Rectal smooth muscle tissue (tissue), 1 donor: ENCODE results near the gene SIGMAR1.

Experiments
- H3K27ac ChIP-seq: one replicate; pipeline ENCODE4 v1.7.0; 2013; ENCODE audit warnings: low read depth, low read length, inconsistent platforms
- H3K27me3 ChIP-seq: one replicate; pipeline ENCODE4 v1.7.0; 2013; ENCODE audit warnings: low read length; ENCODE audit not compliant: control insufficient read depth, insufficient read depth
- H3K36me3 ChIP-seq: one replicate; pipeline ENCODE4 v1.7.0; 2013; ENCODE audit warnings: low read length; ENCODE audit not compliant: control insufficient read depth, insufficient read depth
- H3K4me1 ChIP-seq: one replicate; pipeline ENCODE4 v1.7.0; 2013; ENCODE audit warnings: low read length; ENCODE audit not compliant: control insufficient read depth, insufficient read depth
- H3K4me3 ChIP-seq: one replicate; pipeline ENCODE4 v1.7.0; 2013; ENCODE audit warnings: low read length
- H3K9ac ChIP-seq: one replicate; pipeline ENCODE4 v1.7.0; 2013; ENCODE audit warnings: low read length

Gene SIGMAR1

DNA sequence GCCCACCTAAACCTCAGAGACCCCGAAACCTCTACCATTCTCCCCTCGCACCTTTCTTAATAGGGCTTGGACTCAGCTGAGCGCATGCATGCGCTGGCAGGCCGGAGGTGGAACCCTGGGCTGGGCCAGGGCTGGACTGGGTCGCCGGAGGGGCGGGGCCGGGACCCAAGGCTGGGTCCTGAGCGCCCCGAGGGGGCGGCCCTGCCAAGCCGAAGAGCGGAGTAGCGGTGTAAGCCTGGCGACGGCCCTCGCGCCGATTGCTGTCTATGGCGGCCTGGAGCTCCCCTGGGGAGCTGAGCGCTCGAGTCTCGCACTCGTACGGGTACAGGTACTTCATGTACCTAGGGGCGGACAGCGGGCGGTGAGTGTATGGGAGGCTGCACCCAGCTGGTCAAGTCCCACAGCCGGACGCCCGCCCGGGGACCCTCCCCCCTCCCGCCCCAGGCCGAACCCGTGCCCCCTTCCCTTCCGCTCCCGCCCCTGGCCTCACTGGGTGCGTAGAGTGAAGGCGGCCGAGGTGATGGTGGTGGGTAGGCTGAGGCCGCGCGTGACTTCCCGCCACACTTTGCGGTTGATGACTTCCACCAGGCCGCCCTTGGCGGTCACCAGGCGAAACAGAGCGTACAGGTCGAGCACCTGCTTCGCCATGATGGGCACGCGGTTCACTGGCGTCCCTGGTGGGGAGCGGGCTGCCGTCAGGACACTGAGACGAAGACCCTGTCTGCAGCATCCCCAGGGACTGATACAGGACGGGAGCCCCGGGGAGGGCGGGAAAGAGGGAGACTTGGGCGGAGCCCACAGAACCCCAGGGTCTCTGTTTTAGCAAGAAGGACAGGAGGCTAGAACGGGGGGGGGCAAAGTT is 14.0 kb downstream of the SIGMAR1 start:
- H3K4me1 ChIP-seq, result peaks cover 14% of the 10 kb centered on the region

DNA sequence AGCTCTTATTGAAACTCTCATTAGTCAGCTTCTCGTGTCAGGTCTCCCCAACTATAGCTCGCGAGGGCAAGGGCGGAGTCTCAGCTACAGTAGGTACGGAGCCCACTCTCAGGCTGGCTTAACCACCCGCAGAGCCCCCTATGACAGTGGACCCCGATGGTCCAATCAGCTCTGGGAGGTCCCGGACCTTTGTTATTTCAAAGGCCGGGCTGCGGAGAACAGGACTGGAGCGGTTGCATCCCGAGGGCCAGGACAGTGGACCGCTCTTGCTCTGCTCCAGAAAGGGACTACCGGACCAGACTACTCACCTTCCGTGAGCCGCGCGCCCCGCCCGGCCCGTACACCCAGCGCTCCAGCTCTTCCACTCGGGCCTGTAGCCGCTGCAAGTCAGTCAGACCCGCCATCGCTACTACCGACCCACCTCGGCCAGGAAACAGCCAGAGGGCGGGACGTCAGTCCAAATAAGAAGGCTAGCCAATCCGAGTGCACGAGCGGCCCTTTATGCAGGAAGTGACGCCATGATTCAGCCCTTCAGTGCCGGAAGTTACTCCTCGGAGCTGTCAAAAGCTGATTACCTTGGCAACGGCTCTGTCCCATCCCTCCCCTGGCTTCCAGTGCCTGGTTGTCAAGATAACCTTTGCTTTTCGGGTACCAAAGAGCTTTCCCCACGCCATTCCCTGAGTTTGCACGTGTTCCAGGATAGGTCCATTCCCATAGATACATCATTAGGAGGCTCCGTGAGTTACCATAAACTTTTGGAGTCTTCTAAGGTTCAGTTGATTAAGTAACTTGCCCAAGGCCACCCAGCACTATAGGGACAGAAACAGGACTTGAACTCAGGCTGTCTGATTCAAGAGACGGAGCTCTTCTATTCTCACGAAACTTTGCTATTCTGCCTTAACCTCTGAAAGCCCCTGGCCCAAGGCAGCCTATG is 17.3 kb downstream of the SIGMAR1 start, which contains the start of gene DCTN3:
Gene DCTN3, minus strand, starts transcription at position 435 of the 934 bp plus-strand sequence. Its CDS starts 31 bp downstream, at position 404.
- no peak within 1 kb of the TSS for H3K27ac ChIP-seq

More for the DNA sequence above, 14.0 kb downstream of the SIGMAR1 start:
- H3K27ac ChIP-seq, result no peak overlapping the region
- no peak overlapping the region for H3K9ac ChIP-seq
- H3K27me3 ChIP-seq, result peaks cover 51% of the 10 kb centered on the region
- no peaks in the 10 kb centered on the region for H3K36me3 ChIP-seq
- H3K4me3 ChIP-seq, result no peak overlapping the region

GRCh38 chr9:34615132-34615531 is 22.5 kb downstream of the SIGMAR1 start:
- Histone ChIP-seq H3K36me3 (peaks cover 28% of the 10 kb centered on the region), H3K27me3 (no peaks in the 10 kb centered on the region), H3K4me3 (no peak overlapping the region), H3K27ac (no peak overlapping the region), H3K9ac (no peak overlapping the region), H3K4me1 (peaks cover 13% of the 10 kb centered on the region)

More for the DNA sequence above, 17.3 kb downstream of the SIGMAR1 start, which contains the start of gene DCTN3:
- Histone ChIP-seq H3K36me3 (peaks cover 20% of the 10 kb centered on the region), H3K27me3 (peaks cover 21% of the 10 kb centered on the region), H3K4me1 (peaks cover 11% of the 10 kb centered on the region), H3K9ac (peak within 1 kb of the TSS; percentile 25), H3K4me3 (peak within 1 kb of the TSS; percentile 94)

DNA sequence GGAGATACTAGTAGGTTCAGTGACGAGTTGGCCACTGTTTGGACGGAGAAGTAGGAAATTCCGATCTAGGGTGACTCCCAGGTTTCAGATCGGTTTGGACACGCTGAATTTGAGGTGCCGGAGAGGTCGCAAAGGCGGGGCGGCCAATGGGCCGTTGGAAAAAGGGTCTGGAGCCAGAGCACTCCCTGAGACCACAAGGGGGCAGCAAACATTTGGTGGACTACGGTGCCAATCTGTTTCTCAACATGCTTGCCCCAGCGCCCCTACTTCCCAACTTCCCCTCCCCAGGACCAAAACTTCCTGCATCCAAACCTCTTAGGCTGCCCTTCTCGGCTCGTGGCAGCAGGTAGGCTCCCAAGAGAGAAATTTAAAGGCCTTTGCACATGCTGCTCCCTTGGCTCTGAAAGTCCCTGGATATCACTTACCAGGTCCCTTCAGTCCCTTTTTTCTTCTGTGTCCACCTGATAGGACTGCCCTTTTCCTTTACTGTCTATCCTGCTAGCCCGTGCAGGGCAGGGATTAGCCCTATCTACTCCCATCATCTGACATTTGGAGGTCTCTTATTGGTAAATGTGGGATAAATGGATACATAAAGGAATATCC is 24.7 kb downstream of the SIGMAR1 start:
- peak overlapping the region; percentile 93 for H3K4me3 ChIP-seq
- peaks cover 27% of the 10 kb centered on the region for H3K36me3 ChIP-seq
- H3K4me1 ChIP-seq, result peaks cover 6% of the 10 kb centered on the region
- no peaks in the 10 kb centered on the region for H3K27me3 ChIP-seq
- H3K27ac ChIP-seq, result peak overlapping the region; percentile 71
- H3K9ac ChIP-seq, result no peak overlapping the region

DNA sequence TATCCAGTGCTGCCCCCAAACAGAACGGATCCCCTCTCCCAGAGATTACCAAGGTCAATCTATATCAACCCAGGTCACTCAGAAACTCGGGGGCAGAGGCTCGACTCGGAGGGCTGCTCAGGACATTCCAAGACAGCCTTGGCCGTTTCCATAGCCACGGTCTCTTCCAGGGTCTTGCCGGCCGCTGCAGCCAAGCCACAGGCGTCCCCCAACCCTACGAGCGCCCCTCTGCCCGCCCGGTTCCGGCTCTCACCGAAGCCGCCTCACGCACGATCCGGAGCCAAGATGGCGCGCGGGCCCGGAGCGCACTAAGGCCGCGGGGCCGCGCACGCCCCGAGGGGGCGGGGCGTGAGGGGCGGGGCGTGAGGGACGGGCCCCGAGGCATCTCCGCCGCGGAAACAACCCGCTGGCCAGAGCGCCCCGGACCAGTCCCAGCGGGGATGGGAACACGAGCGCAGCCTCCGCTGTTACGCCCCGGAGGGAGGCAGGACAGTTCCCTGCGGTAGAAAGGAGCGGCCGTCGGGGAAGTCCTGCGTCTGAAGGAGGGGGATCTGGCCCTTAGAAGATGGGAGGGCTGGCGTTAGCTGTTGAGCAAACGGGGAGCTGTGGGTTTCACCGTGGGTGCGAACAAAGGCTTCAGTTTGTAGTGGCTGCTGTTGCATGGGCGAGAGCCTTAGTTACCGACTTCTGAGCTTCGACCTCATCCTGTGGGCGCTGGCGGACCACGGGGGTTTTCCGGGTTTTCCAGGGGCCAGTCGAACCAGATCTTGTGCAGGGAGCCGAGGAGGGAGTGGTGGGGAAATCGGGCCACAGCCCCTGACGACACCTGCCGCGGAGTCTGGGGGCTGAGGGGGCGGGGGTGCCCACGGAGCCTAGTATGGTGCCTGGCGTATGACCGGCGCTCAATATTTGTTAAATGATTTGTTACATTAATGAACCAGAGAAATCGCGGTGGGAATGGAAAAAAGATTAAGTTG is 25.5 kb downstream of the SIGMAR1 start, which contains the start of gene RPP25L:
Gene RPP25L, minus strand, starts transcription at position 287 of the 977 bp plus-strand sequence. CDS start 801 bp downstream, outside the sequence.
- Histone ChIP-seq H3K36me3 (peaks cover 20% of the 10 kb centered on the region), H3K27ac (peak within 1 kb of the TSS; percentile 82)

GRCh38 chr9:34611251-34611810 is 26.3 kb downstream of the SIGMAR1 start:
- peak overlapping the region; percentile 83 for H3K9ac ChIP-seq
- H3K4me3 ChIP-seq, result peak overlapping the region; percentile 83
- peak overlapping the region; percentile 82 for H3K27ac ChIP-seq
- H3K36me3 ChIP-seq, result peaks cover 13% of the 10 kb centered on the region
- no peaks in the 10 kb centered on the region for H3K27me3 ChIP-seq
- H3K4me1 ChIP-seq, result peaks cover 6% of the 10 kb centered on the region

More for the DNA sequence above, 25.5 kb downstream of the SIGMAR1 start, which contains the start of gene RPP25L:
- peak within 1 kb of the TSS; percentile 83 for H3K9ac ChIP-seq
- peak within 1 kb of the TSS; percentile 93 for H3K4me3 ChIP-seq
- no peaks in the 10 kb centered on the region for H3K27me3 ChIP-seq
- H3K4me1 ChIP-seq, result peaks cover 6% of the 10 kb centered on the region

- peaks cover 6% of the 10 kb centered on the region for H3K4me1 ChIP-seq
- H3K27ac ChIP-seq, result no peak overlapping the region
- H3K36me3 ChIP-seq, result peaks cover 8% of the 10 kb centered on the region
- peak overlapping the region; percentile 83 for H3K4me3 ChIP-seq
- H3K27me3 ChIP-seq, result no peaks in the 10 kb centered on the region
- no peak overlapping the region for H3K9ac ChIP-seq
Measured at GRCh38 chr9:34610434-34611206, 27.0 kb downstream of the SIGMAR1 start.

- H3K27me3 ChIP-seq, result no peaks in the 10 kb centered on the region
- H3K4me1 ChIP-seq, result peaks cover 2% of the 10 kb centered on the region
- H3K4me3 ChIP-seq, result no peak overlapping the region
- no peaks in the 10 kb centered on the region for H3K36me3 ChIP-seq
- H3K9ac ChIP-seq, result no peak overlapping the region
- no peak overlapping the region for H3K27ac ChIP-seq
Measured at GRCh38 chr9:34607331-34607730, 30.3 kb downstream of the SIGMAR1 start.

- H3K27me3 ChIP-seq, result no peaks in the 10 kb centered on the region
- no peak overlapping the region for H3K9ac ChIP-seq
- no peak overlapping the region for H3K4me3 ChIP-seq
- no peaks in the 10 kb centered on the region for H3K36me3 ChIP-seq
- H3K4me1 ChIP-seq, result no peaks in the 10 kb centered on the region
- H3K27ac ChIP-seq, result no peak overlapping the region
Measured at GRCh38 chr9:34606905-34607304, 30.7 kb downstream of the SIGMAR1 start.

DNA sequence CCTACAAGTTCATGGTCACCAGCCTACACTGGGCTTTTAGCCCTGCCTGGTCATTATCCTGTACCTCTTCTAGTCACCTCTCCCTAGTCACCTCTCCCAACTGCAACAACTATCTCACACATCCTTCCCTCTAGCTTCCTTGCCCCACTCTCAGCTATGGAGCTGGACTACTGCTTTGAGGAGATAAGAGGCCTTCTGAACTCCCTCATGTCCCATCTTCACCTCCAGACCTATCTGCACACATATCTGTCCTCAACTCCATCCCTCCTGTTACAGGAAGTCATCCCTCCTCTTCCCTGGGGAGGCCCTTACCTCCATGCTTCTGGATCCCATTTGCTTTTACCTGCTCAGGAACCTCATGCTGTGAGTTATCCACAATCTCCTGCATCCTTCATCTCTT is 31.4 kb downstream of the SIGMAR1 start:
- H3K4me3 ChIP-seq, result no peak overlapping the region
- H3K9ac ChIP-seq, result no peak overlapping the region
- H3K27ac ChIP-seq, result no peak overlapping the region
- H3K36me3 ChIP-seq, result no peaks in the 10 kb centered on the region
- no peaks in the 10 kb centered on the region for H3K4me1 ChIP-seq
- no peaks in the 10 kb centered on the region for H3K27me3 ChIP-seq
